HEK293 (cell line): ENCODE results near the gene BLOC1S5.

Experiments used
- CTCF ChIA-PET: fragments of 350-600 bp; formaldehyde crosslinking; extraction: SDS; loops from one replicate; lab custom pipeline; 2021; ENCODE audit warnings: antibody characterized with exemption; lab: Yijun Ruan, JAX
- POLR2A ChIA-PET: fragments of 300-600 bp; formaldehyde crosslinking; extraction: SDS; loops from one replicate; lab custom pipeline; 2020; ENCODE audit warnings: antibody characterized with exemption, inconsistent platforms; lab: Yijun Ruan, JAX
- H3K27ac ChIP-seq: fragments of 200-500 bp; sonication (Bioruptor generic); 2 replicates; pipeline ENCODE4 v1.5.1; 2014; ENCODE audit warnings: low read depth, low read length, control low read depth, inconsistent platforms; ENCODE audit errors: extremely low read depth
- H3K36me3 ChIP-seq, 2 experiments: fragments of 200-500 bp in 1 of 2; sonication (Bioruptor generic) in 1 of 2; 1 replicate in 1 of 2; 2 replicates in 1 of 2; pipeline ENCODE4 v1.5.1; 2014 to 2017; ENCODE audit warnings: inconsistent platforms in 2 of 2, low read length in 2 of 2; ENCODE audit not compliant: control insufficient read depth in 2 of 2, insufficient read depth in 1 of 2
- H3K4me1 ChIP-seq: fragments of 200-500 bp; sonication (Bioruptor generic); 2 replicates; pipeline ENCODE4 v1.5.1; 2014; ENCODE audit warnings: mild to moderate bottlenecking, low read length, inconsistent platforms; ENCODE audit not compliant: control insufficient read depth, insufficient read depth
- H3K4me3 ChIP-seq: 2 replicates; pipeline ENCODE4 v1.5.1; 2011; ENCODE audit warnings: low read depth, mild to moderate bottlenecking, control low read depth, low read length, moderate library complexity
- H3K9me3 ChIP-seq: fragments of 200-500 bp; sonication (Bioruptor generic); 2 replicates; pipeline ENCODE4 v1.5.1; 2014; ENCODE audit warnings: low read depth, low read length, inconsistent platforms; ENCODE audit not compliant: control insufficient read depth, insufficient read depth
- BCL6B ChIP-seq: fragments of 450-650 bp; formaldehyde crosslinking; IDR thresholded peaks from 2 replicates; pipeline ENCODE4 v1.5.1; 2017; ENCODE audit warnings: missing biosample characterization, missing genetic modification characterization
- EGR2 ChIP-seq: fragments of 450-650 bp; formaldehyde crosslinking; IDR thresholded peaks from 2 replicates; pipeline ENCODE4 v1.5.1; 2016; ENCODE audit warnings: low read depth, missing biosample characterization, missing genetic modification characterization
- KLF8 ChIP-seq: fragments of 450-650 bp; formaldehyde crosslinking; IDR thresholded peaks from 2 replicates; pipeline ENCODE4 v1.5.1; 2016; ENCODE audit warnings: missing biosample characterization, missing genetic modification characterization
- OSR2 ChIP-seq: fragments of 450-650 bp; formaldehyde crosslinking; IDR thresholded peaks from 2 replicates; pipeline ENCODE4 v1.5.1; 2016; ENCODE audit warnings: missing biosample characterization, missing genetic modification characterization
- PBX3 ChIP-seq: sonication (generic); formaldehyde crosslinking; IDR thresholded peaks from 2 replicates; pipeline ENCODE4 v1.8.1; 2022; ENCODE audit warnings: mild to moderate bottlenecking, moderate library complexity, missing genetic modification reagents
- YY2 ChIP-seq: fragments of 450-650 bp; formaldehyde crosslinking; IDR thresholded peaks from 2 replicates; pipeline ENCODE4 v1.5.1; 2016; ENCODE audit warnings: missing biosample characterization, missing genetic modification characterization
- ZBTB1 ChIP-seq: fragments of 450-650 bp; formaldehyde crosslinking; IDR thresholded peaks from 2 replicates; pipeline ENCODE4 v1.5.1; 2016; ENCODE audit warnings: missing biosample characterization, missing genetic modification characterization
- ZBTB8A ChIP-seq: fragments of 450-650 bp; formaldehyde crosslinking; IDR thresholded peaks from 2 replicates; pipeline ENCODE4 v1.5.1; 2016; ENCODE audit warnings: missing biosample characterization, missing genetic modification characterization
- ZNF146 ChIP-seq: fragments of 450-650 bp; formaldehyde crosslinking; IDR thresholded peaks from 2 replicates; pipeline ENCODE4 v1.5.1; 2016; ENCODE audit warnings: missing biosample characterization, missing genetic modification characterization
- ZNF184 ChIP-seq: fragments of 450-650 bp; IDR thresholded peaks from 2 replicates; pipeline ENCODE4 v1.5.1; 2018; ENCODE audit warnings: missing biosample characterization, mild to moderate bottlenecking, missing genetic modification characterization
- ZNF202 ChIP-seq: fragments of 450-650 bp; formaldehyde crosslinking; IDR thresholded peaks from 2 replicates; pipeline ENCODE4 v1.5.1; 2016; ENCODE audit warnings: missing biosample characterization, missing genetic modification characterization, borderline replicate concordance
- ZNF274 ChIP-seq, 2 experiments: fragments of 200-500 bp in 1 of 2; fragments of 450-650 bp in 1 of 2; sonication (Bioruptor generic) in 1 of 2; formaldehyde crosslinking in 1 of 2; IDR thresholded peaks; 2 replicates each; pipeline versions ENCODE4 v1.5.1 to v1.6.1; 2014 to 2016; ENCODE audit warnings: borderline replicate concordance in 1 of 2, inconsistent platforms in 1 of 2, low read length in 1 of 2, missing biosample characterization in 1 of 2, missing genetic modification characterization in 1 of 2
- ZNF280D ChIP-seq: fragments of 450-650 bp; formaldehyde crosslinking; IDR thresholded peaks from 2 replicates; pipeline ENCODE4 v1.5.1; 2016; ENCODE audit warnings: missing biosample characterization, missing genetic modification characterization
- ZNF335 ChIP-seq: fragments of 450-650 bp; formaldehyde crosslinking; conservative IDR thresholded peaks from 2 replicates; pipeline ENCODE4 v1.5.1; 2016; ENCODE audit warnings: missing biosample characterization, missing genetic modification characterization
- ZNF514 ChIP-seq: fragments of 450-650 bp; formaldehyde crosslinking; IDR thresholded peaks from 2 replicates; pipeline ENCODE4 v1.5.1; 2016; ENCODE audit warnings: missing biosample characterization, missing genetic modification characterization
- ZNF558 ChIP-seq: fragments of 450-650 bp; formaldehyde crosslinking; IDR thresholded peaks from 2 replicates; pipeline ENCODE4 v1.5.1; 2016; ENCODE audit warnings: missing biosample characterization, missing genetic modification characterization
- ZNF580 ChIP-seq: fragments of 450-650 bp; formaldehyde crosslinking; IDR thresholded peaks from 2 replicates; pipeline ENCODE4 v1.5.1; 2016; ENCODE audit warnings: missing biosample characterization, missing genetic modification characterization
- ZNF704 ChIP-seq: fragments of 450-650 bp; formaldehyde crosslinking; IDR thresholded peaks from 2 replicates; pipeline ENCODE4 v1.5.1; 2016; ENCODE audit warnings: missing biosample characterization, missing genetic modification characterization
- ZSCAN30 ChIP-seq: fragments of 450-650 bp; IDR thresholded peaks from 2 replicates; pipeline ENCODE4 v1.5.1; 2018; ENCODE audit warnings: missing biosample characterization, mild to moderate bottlenecking, missing genetic modification characterization, moderate library complexity

Gene BLOC1S5

GRCh38 chr6:8090650-8091049, 26.5 kb upstream of the BLOC1S5 start:
- Histone ChIP-seq H3K27ac (no peak overlapping the region), H3K36me3 (peaks cover 49 to 79% of the 10 kb centered on the region in 2 experiments), H3K4me3 (no peak overlapping the region), H3K9me3 (no peaks in the 10 kb centered on the region), H3K4me1 (no peaks in the 10 kb centered on the region)
- ChIA-PET CTCF (no interaction called here), POLR2A (interaction anchor here (0.6 kb wide), 1 partner anchor 12 kb away, joined by 4 read pairs; the partner anchor contains the start of gene EEF1E1)
- TF ChIP-seq ZNF335 (tag by site-specific recombination) (no peak), ZNF280D (tag by site-specific recombination) (0 out of 2 replicates have a peak, but pooled peaks have one; percentile 14), ZNF146 (peak; percentile 98), ZNF580 (tag by site-specific recombination) (peak; percentile 75)

GRCh38 chr6:8088886-8089285, 24.7 kb upstream of the BLOC1S5 start:
- POLR2A ChIA-PET, result interaction anchor here (1.1 kb wide), 1 partner anchor 13 kb away, joined by 4 read pairs; the partner anchor contains the start of gene EEF1E1
- Histone ChIP-seq H3K9me3 (no peaks in the 10 kb centered on the region), H3K36me3 (peaks cover 32 to 61% of the 10 kb centered on the region in 2 experiments)

More at GRCh38 chr6:8088886-8089285, 24.7 kb upstream of the BLOC1S5 start:
- no peak for TF ChIP-seq BCL6B (tag by site-specific recombination)
- no peak for TF ChIP-seq ZNF202 (tag by site-specific recombination)
- TF ChIP-seq PBX3 (CRISPR knock-in tag), result no peak
- TF ChIP-seq ZNF704, result no peak
- no peak for TF ChIP-seq KLF8 (tag by site-specific recombination)
- TF ChIP-seq ZNF514, result no peak
- no peak for TF ChIP-seq OSR2 (tag by site-specific recombination)
- TF ChIP-seq ZSCAN30, result no peak
- TF ChIP-seq ZBTB8A, result no peak
- no peak for TF ChIP-seq YY2 (tag by site-specific recombination)
- no peak for TF ChIP-seq EGR2 (tag by site-specific recombination)
- no peak for TF ChIP-seq ZNF184 (tag by site-specific recombination)
- TF ChIP-seq ZBTB1, result no peak
- no peak for TF ChIP-seq ZNF274 (IDR thresholded peaks at IDR 0.05; ENCODE audit: low read length)
- no peak for TF ChIP-seq ZNF274 (tag by site-specific recombination; IDR thresholded peaks at IDR 0.05; ENCODE audit: borderline replicate concordance)
- TF ChIP-seq ZNF558 (tag by site-specific recombination), result no peak
- TF ChIP-seq, all 188 proteins: peak for 0
- no peak overlapping the region for H3K27ac ChIP-seq
- peaks cover 15% of the 10 kb centered on the region for H3K4me1 ChIP-seq
- CTCF ChIA-PET, result interaction anchor here (0.5 to 0.7 kb wide), 3 partner anchors 25 to 1239 kb away, joined by 3 to 5 read pairs (median 3); no protein-coding TSS in a partner anchor
- H3K4me3 ChIP-seq, result no peak overlapping the region
